Kidney (tissue), 14 donors: ENCODE data around the gene SEC14L6. TPM values are rescaled to one million over a fixed set of nuclear protein-coding genes. Genes with fewer than 3 reads are reported as not detected.

Experiments
- DNase-seq, 5 donors: peaks; one replicate each; pipeline ENCODE4 v3.0.0-alpha.2; 2013 to 2020
- FAIRE-seq: peaks from 2 replicates; lab custom pipeline; 2012; peaks lifted over from hg19 to GRCh38; lab: Jason Lieb, UNC
- H3K27ac ChIP-seq, 2 donors: one replicate each; pipeline ENCODE4 v1.7.0; 2013; ENCODE audit warnings: low read depth in 2 of 2, low read length in 2 of 2, inconsistent platforms in 1 of 2
- H3K27me3 ChIP-seq: one replicate; pipeline ENCODE4 v1.7.1; 2013; ENCODE audit warnings: low read length, inconsistent platforms; ENCODE audit not compliant: control insufficient read depth, insufficient read depth
- H3K36me3 ChIP-seq, 3 donors: one replicate each; pipeline versions ENCODE4 v1.7.0 to v1.7.1; 2013; ENCODE audit warnings: low read length in 3 of 3, control low read depth in 1 of 3, inconsistent platforms in 1 of 3; ENCODE audit not compliant: insufficient read depth in 3 of 3, control insufficient read depth in 2 of 3
- H3K4me1 ChIP-seq, 3 donors: one replicate each; pipeline versions ENCODE4 v1.7.0 to v1.7.1; 2013; ENCODE audit warnings: low read length in 3 of 3, inconsistent platforms in 1 of 3, low read depth in 1 of 3; ENCODE audit not compliant: control insufficient read depth in 2 of 3, insufficient read depth in 2 of 3
- H3K4me3 ChIP-seq, 3 donors: one replicate each; pipeline versions ENCODE4 v1.7.0 to v1.8.1; 2013; ENCODE audit warnings: low read length in 3 of 3, control low read depth in 1 of 3, inconsistent platforms in 1 of 3
- H3K9ac ChIP-seq, 3 donors: one replicate each; pipeline versions ENCODE4 v1.7.0 to v1.7.1; 2013; ENCODE audit warnings: low read length in 3 of 3, control low read depth in 1 of 3, inconsistent platforms in 1 of 3
- H3K9me3 ChIP-seq, 3 donors: one replicate each; pipeline versions ENCODE4 v1.7.0 to v1.7.1; 2013; ENCODE audit warnings: low read length in 3 of 3, control low read depth in 1 of 3, inconsistent platforms in 1 of 3; ENCODE audit not compliant: control insufficient read depth in 2 of 3, insufficient read depth in 1 of 3
- CTCF ChIP-seq: IDR thresholded peaks from 3 replicates; pipeline ENCODE4 v1.5.1; 2012; ENCODE audit warnings: mild to moderate bottlenecking, moderate library complexity, borderline replicate concordance; ENCODE audit not compliant: insufficient read depth; ENCODE audit errors: extremely low read depth
- intact Hi-C: fragments of 100-400 bp; cut with DNase I; formaldehyde crosslinking; loops from one replicate; pipeline ENCODE4 v1.11.1; 2022
- polyA plus RNA-seq: library from polyadenylated mRNA; stranded (reverse); fragments of 350-450 nt; fragmentation: Illumina TruSeq; extraction: RNeasy Lipid Tissue Mini Kit (QIAGEN cat#74804); gene quantifications from one replicate; pipeline ENCODE4 v1.2.3, GENCODE V29; 2014; ENCODE audit warnings: low read depth, low replicate concordance; ENCODE audit not compliant: insufficient read depth
- total RNA-seq: library from RNA; stranded (reverse); fragmentation: NEBNext Ultra II Directional; extraction: Animal tissue kit (Norgen Biotek cat#: 25700); gene quantifications from one replicate; pipeline ENCODE4 v1.2.1, GENCODE V29; 2021
- donor health status: control.
- donor health status: control.
- donor health status: control.
- donor health status: control.
- donor health status: control.
- donor health status: DM: yes; HTN: yes; CAD: no.
- donor health status: Normal renal cell carcinoma (clear cell type).

SEC14L6 gene
- total and polyA plus RNA-seq, 2 donors from 2014 or later, result 13.9 to 16.5 TPM

- H3K27ac ChIP-seq, result no peak overlapping the region
- peak in 1 of 5 donors; percentile 0 for DNase-seq
- H3K9ac ChIP-seq, result no peak overlapping the region
- no peaks in the 10 kb centered on the region for H3K27me3 ChIP-seq
- no peak for TF ChIP-seq CTCF
- no peaks in the 10 kb centered on the region for H3K4me1 ChIP-seq
- H3K4me3 ChIP-seq, result no peak overlapping the region
- FAIRE-seq, result no peak
- no peaks in the 10 kb centered on the region for H3K36me3 ChIP-seq
- no peaks in the 10 kb centered on the region for H3K9me3 ChIP-seq
- intact Hi-C loops, result no loop called here
Measured at GRCh38 chr22:30500628-30501027, 45.9 kb downstream of the SEC14L6 start.

- H3K36me3 ChIP-seq, result no peaks in the 10 kb centered on the region
- no peak for TF ChIP-seq CTCF
- no peak for FAIRE-seq
- DNase-seq, result no peak
- intact Hi-C loops, result no loop called here
- H3K4me1 ChIP-seq, result no peaks in the 10 kb centered on the region
- H3K9ac ChIP-seq, result no peak overlapping the region
- H3K4me3 ChIP-seq, result no peak overlapping the region
- H3K27ac ChIP-seq, result no peak overlapping the region
- no peaks in the 10 kb centered on the region for H3K27me3 ChIP-seq
- H3K9me3 ChIP-seq, result no peaks in the 10 kb centered on the region
Measured at GRCh38 chr22:30497466-30498150, 48.9 kb downstream of the SEC14L6 start.

- no peak for FAIRE-seq
- Histone ChIP-seq H3K9ac (no peak overlapping the region), H3K27me3 (no peaks in the 10 kb centered on the region), H3K4me3 (no peak overlapping the region), H3K36me3 (no peaks in the 10 kb centered on the region), H3K9me3 (no peaks in the 10 kb centered on the region), H3K4me1 (no peaks in the 10 kb centered on the region), H3K27ac (no peak overlapping the region)
- no peak for TF ChIP-seq CTCF
- DNase-seq, result no peak
- intact Hi-C loops, result no loop called here
Measured at GRCh38 chr22:30495041-30495784, 51.3 kb downstream of the SEC14L6 start.
